ENCODE data around the gene HNRNPLL.
A peak's percentile ranks its signal among the peaks of the same experiment; 100 is the strongest.
"Not testable (repeated sequence)": the region's sequence is repeated elsewhere in the genome, so short reads cannot be mapped to it uniquely, and the experiment has no call there.

HNRNPLL gene

GRCh38 chr2:38602732-38603401 lies at the start of gene HNRNPLL:
Gene HNRNPLL (minus strand): TSS chr2:38602928. CDS start chr2:38602626, 302 bp downstream.
- peak; percentile 87 to 94 for DNase-seq (ENCODE audit: low read depth in 1 of 2, low spot score in 1 of 2)

GRCh38 chr2:38650717-38651116 lies 48.0 kb upstream of the HNRNPLL start:
- DNase-seq (ENCODE audit: low read depth in 1 of 2, low spot score in 1 of 2) = no peak

DNA sequence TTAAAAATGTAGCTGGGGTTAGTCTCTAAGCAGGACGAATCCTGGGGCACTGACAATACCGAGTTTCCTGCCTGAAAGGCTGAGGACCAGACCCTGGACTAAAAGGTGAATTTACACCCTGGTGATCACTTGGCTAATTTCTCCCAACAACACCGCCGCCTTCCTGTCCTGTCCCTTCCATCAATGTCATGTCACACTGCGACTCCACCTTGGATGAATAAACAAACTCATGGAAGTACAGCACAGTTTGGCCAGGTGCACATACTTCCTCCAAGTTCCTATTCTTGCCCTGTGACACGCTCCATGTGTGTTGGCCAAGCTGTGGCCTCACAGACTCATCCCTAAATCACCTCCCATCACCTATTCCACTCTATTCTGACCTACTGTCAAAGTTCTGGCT lies 47.3 kb upstream of the HNRNPLL start:
- no peak for DNase-seq (ENCODE audit: low read depth in 1 of 2, low spot score in 1 of 2)

- no peak for DNase-seq (ENCODE audit: low read depth in 1 of 2, low spot score in 1 of 2)
Observed at GRCh38 chr2:38649176-38649728, 46.5 kb upstream of the HNRNPLL start.

DNA sequence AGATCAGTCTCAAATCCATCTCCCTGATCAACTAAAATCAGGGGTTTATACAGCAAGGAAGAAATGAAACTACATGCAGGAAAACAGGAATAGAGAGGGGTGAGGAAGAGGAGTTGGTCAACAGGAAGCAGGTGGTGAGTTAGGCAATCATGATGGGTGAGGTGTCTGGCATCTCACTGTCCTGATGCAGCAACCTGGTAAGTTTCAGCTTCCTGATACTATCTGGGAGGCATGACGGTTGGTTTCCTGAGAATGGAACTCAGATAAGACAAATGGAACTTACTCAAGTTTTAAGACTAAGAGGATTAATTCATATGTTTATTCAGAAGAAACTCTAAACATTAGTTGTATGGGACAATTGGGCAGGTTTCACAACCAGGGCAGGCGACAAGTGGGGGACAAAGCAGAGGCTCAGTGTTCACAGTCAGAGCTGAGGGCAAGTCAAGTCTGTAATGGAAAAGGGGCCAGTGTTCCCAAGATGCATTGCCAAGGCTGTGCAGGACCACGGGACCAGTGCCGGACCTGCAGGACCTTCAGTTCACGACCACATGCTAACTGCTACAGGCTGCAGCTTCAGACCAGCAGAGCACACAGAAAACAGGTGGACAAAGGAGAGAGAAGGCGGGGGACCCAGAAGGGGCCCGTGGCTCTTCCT lies 45.5 kb upstream of the HNRNPLL start:
- DNase-seq (ENCODE audit: low read depth in 1 of 2, low spot score in 1 of 2) = no peak

DNA sequence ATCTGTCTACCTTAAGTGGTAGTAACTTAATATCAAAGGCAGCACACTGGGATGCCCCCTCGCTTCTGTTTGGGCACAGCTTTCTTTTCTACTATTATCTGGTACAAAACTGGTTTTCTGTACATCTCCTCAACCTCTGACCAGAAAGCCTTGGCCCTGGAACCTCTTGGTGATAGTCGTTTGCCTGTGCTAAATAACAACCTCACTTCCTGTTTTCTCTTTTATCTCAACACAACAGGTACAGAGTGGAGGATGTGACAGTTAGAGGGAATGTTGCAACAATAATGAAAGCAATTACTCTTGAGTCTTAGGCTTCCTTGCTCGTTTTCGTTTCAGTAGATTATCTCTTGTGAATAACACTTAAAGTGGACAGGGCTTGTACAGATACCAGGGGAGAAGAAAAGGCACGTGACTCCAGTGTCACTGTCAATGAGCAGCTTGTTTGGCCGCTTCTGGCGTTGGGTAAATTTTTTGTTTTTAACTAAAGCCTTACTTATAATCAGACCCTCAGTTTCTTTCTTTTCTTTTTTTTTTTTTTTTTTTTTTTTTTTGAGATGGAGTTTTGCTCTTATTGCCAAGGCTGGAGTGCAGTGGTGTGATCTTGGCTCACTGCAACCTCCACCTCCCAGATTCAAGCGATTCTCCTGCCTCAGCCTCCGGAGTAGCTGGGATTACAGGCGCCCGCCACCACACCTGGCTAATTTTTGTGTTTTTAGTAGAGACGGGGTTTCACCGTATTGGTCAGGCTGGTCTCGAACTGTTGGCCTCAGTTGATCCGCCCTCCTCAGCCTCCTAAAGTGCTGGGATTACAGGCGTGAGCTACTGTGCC lies 41.2 kb upstream of the HNRNPLL start:
- not testable (repeated sequence) for DNase-seq (ENCODE audit: low read depth in 1 of 2, low spot score in 1 of 2)

- no peak for DNase-seq (ENCODE audit: low read depth in 1 of 2, low spot score in 1 of 2)
Observed at GRCh38 chr2:38643021-38643671, 40.4 kb upstream of the HNRNPLL start.

DNA sequence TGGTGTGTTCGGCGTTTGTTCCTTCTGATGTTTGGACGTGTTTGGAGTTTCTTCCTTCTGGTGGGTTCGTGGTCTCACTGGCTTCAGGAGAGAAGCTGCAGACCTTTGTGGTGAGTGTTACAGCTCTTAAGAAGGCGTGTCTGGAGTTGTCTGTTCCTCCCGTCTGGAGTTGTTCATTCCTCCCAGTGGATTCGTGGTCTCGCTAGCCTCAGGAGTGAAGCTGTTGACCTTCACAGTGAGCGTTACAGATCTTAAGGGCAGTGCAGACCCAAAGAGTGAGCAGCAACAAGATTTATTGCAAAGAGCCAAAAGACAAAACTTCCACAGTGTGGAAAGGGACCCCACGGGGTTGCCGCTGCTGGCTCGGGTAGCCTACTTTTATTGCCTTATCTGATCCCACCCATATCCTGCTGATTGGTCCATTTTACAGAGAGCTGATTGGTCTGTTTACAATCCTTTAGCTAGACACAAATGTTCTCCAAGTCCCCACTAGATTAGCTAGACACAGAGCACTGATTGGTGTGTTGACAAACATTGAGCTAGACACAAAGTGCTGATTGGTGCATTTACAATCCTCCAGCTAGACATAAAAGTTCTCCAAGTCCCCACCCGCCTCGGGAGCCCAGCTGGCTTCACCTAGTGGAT lies 39.8 kb upstream of the HNRNPLL start:
- not testable (repeated sequence) for DNase-seq (ENCODE audit: low read depth in 1 of 2, low spot score in 1 of 2)

GRCh38 chr2:38636069-38636468 lies 33.3 kb upstream of the HNRNPLL start:
- DNase-seq (ENCODE audit: low read depth in 1 of 2, low spot score in 1 of 2) = no peak

DNA sequence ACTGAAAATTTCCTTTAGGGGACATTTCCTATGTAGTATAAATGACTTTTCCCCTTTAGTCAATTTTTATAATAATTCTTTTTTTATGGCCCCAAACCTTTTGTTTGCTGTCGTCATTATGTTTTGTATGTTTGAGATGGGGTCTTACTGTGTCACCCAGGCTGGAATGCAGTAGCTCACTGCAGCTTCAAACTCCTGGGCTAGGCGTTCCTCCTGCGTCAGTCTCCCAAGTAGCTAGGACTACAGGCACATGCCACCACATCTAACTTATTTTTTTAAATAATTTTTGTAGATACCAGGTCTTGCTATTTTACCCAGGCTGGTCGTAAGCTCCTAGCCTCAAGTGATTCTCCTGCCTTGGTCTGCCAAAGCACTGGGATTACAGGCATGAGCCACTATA lies 32.4 kb upstream of the HNRNPLL start:
- no peak for DNase-seq (ENCODE audit: low read depth in 1 of 2, low spot score in 1 of 2)

- no peak for DNase-seq (ENCODE audit: low read depth in 1 of 2, low spot score in 1 of 2)
Observed at GRCh38 chr2:38634684-38635083, 32.0 kb upstream of the HNRNPLL start.

DNA sequence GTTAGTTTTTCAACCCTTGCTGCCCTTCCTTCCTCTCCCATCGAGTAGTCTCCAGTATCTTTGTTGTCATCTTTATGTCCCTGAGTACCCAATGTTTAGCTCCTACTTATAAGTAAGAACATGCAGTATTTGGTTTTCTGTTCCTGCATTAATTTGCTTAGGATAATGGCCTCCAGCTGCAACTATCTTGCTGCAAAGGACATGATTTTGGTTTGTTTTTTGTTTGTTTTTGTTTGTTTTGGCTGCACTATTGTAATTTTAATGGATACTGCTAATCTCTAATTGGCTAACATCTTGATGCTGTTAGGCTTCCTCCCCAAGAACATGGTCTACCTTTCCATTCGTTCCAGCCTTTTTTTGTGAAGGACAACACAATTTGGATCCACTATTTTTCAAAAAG lies 31.2 kb upstream of the HNRNPLL start:
- no peak for DNase-seq (ENCODE audit: low read depth in 1 of 2, low spot score in 1 of 2)

DNA sequence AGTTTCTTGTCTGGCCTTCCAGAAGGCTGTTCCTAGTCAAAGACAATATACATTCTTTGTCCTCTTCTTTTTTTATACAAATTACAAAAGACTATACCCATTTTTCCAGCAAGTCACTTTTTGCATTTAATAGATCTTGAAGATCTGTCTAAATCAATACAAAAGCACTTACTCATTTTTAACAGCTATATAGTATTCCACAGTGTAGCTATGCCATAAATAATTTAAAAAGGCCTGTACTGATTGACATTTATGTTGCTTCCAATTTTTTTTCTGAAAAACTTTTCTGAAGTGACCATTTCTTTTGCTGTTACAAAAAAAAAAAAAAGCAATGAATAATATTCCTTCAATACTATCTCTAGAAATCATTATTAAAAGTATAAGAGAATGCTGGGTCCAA lies 30.3 kb upstream of the HNRNPLL start:
- no peak for DNase-seq (ENCODE audit: low read depth in 1 of 2, low spot score in 1 of 2)

GRCh38 chr2:38631976-38632375 lies 29.2 kb upstream of the HNRNPLL start:
- no peak for DNase-seq (ENCODE audit: low read depth in 1 of 2, low spot score in 1 of 2)

DNA sequence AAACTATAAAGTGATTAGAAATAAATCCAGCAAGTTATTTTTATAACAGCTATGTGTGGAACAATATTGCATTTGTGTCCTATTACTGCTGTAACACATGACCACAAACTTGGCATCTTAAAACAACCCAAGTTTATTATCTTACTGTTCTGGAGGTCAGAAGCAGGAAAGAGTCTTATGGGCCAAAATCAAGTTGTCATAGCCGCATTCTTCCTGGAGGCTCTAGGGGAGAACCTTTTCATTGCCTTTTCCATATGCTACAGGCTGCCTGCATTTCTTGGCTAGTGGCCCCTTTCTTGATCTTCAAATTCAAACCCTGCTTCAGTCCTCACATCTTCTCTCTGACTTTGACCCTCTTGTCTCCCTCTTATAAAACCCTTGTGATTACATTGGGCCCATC lies 27.0 kb upstream of the HNRNPLL start:
- DNase-seq (ENCODE audit: low read depth in 1 of 2, low spot score in 1 of 2) = no peak

GRCh38 chr2:38627391-38627790 lies 24.7 kb upstream of the HNRNPLL start:
- DNase-seq (ENCODE audit: low read depth in 1 of 2, low spot score in 1 of 2) = no peak

DNA sequence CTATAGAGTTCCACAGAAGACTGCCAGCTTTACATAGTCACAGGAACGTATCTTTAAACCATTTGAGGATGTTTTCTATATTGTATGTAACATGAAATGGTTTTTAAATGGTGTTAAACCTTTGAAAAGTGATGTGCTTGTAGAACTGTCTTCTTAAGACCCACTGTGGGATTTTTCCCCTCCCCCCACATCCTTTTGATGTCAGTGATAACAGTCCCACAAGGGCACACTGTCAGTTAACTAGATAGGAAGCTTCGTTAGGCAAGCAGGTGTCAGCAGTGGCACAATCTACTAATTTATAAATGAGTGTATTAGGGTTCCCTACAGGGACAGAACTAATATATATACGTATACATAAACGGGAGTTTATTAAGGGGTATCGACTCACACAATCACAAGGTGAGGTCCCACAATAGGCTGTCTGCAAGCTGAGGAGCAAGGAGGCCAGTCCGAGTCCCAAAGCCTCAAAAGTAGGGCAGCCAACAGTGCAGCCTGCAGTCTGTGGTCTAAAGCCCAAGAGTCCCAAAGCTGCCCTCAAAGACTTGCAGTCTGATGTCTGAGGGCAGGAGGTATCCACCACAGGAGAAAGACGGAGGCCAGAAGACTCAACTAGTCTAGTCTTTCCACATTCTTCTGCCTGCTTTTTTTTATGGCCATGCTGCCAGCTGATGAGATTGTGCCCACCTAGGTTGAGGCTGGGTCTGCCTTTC lies 23.8 kb upstream of the HNRNPLL start:
- DNase-seq (ENCODE audit: low read depth in 1 of 2, low spot score in 1 of 2) = no peak

- no peak for DNase-seq (ENCODE audit: low read depth in 1 of 2, low spot score in 1 of 2)
Observed at GRCh38 chr2:38622210-38622609, 19.5 kb upstream of the HNRNPLL start.

GRCh38 chr2:38621018-38621417 lies 18.3 kb upstream of the HNRNPLL start:
- DNase-seq (ENCODE audit: low read depth in 1 of 2, low spot score in 1 of 2) = no peak

Data from activated CD4-positive, alpha-beta T cell treated with anti-CD3 and anti-CD28 coated beads, Interleukin-2, amount 50 U/mL, for 24 hours (primary cell).